Measurements from ENCODE around the gene RSU1. TPM values are rescaled to one million over a fixed set of nuclear protein-coding genes. Genes with fewer than 3 reads are reported as not detected.

Gene RSU1
- total RNA-seq, 1 donor from 2014 or later = 63.4 TPM

GRCh38 chr10:16745061-16745460, 72.2 kb downstream of the RSU1 start:
- no peak for DNase-seq (ENCODE audit: low read depth)

DNA sequence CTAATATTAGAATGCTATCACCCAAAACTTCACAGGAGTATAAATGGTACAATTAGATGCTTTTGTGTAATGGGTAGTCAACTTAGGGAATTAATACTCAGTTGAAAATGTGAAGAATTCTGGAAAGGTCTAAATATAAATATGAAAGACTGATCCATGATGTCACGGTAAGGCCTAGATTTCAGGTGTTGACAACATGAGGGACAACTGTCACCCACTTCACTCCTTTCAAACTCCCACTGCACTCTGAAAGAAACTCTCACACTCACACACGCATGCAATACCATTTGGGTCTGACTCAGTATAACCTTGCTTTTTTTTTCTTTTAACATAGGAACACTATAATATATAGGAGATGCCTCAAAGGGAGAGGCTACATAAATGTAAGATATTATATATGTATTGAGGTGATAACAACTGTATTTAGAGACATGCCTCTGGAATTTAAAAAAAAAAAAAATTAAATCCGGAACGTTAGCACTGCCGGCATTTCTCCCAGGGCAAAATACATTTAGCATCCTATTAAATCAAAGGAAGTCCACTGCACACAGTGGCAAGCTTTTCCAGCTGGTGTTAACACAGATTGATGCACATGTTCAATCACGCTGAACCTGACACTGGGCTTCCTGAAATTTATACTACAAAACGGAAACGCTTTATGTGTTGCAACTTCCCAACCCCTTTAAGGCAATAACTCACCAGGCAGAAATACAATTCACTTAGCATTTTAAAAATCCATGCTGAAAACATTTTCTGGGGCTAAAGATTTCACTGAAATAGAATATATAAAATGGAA, 74.9 kb downstream of the RSU1 start:
- no peak for DNase-seq (ENCODE audit: low read depth)

GRCh38 chr10:16741540-16741939, 75.7 kb downstream of the RSU1 start:
- DNase-seq (ENCODE audit: low read depth) = no peak

GRCh38 chr10:16737420-16737819, 79.8 kb downstream of the RSU1 start:
- DNase-seq (ENCODE audit: low read depth) = no peak

DNA sequence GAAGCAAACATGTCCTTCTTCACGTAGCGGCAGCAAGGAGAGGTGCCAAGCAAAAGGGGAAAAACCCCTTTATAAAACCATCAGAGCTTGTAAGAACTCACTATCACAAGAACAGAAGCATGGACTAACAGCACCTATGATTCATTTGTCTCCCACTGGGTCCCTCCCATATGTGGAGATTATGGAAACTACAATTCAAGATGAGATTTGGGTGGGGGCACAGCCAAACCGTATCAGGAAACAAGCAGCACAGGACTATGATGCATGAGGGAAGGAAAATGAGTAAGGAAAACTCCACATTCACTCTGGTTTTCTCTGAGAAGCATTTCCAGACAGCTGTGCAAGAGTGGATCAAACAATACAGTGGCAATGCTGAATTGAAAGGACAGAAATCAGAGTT, 81.6 kb downstream of the RSU1 start:
- DNase-seq (ENCODE audit: low read depth) = no peak

DNA sequence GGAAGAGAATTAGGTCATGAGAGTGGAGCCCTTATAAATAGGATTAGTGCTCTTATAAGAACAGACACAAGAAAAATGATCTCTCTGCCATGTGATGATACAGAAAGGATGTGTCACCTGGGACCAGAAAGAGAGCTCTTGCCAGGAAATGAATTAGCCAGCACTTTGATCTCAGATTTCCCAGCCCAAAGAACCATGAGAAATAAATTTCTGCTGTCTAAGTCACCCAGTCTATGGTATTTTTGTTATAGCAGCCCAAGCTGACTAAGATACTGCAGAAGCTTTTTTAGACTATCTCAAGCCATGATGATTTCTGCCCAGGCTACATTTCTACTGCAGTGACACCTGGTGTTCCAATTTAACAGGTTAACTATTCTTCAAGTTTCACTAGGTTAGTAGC, 84.8 kb downstream of the RSU1 start:
- no peak for DNase-seq (ENCODE audit: low read depth)

DNA sequence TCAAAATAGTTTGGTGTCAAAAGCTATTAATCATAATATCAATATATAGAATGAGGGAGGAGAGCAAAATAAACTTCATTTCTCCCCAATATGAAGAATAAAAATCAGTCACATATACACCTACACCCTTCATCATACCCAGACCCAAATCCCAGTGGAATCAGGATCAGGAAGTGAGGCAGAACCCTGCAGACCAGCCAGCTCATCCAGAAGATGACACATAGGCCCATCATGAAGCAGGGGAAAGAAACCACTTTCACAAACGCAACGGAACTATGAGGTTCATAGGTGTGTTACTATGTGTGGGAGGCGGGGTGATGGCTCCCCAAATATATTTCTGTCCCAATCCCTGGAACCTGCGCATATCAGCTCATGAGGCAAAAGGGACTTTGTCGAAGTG, 89.0 kb downstream of the RSU1 start:
- DNase-seq (ENCODE audit: low read depth) = no peak

DNA sequence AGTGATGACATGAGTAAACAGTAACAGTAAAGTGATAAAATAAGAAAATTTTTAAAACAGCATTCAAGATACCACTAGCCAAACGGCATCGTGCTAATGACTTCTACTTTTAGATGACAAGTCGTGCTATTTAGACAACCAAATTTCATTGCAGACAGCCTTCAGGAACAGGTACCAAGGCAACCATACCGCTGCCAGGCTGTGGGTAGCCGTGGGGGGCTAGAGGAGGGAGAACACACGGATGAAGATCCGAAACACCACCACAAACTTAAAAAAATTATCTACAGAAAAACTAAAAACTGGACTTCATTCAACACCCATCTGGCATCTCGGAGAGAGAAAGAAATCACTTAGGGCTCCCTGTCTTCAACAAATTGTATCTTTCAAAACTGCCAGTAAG, 89.6 kb downstream of the RSU1 start:
- DNase-seq (ENCODE audit: low read depth) = no peak

- DNase-seq (ENCODE audit: low read depth) = no peak
Observed at GRCh38 chr10:16724509-16724908, 92.7 kb downstream of the RSU1 start.

- DNase-seq (ENCODE audit: low read depth) = no peak
Observed at GRCh38 chr10:16720812-16721211, 96.4 kb downstream of the RSU1 start.

GRCh38 chr10:16717622-16718395, 99.4 kb downstream of the RSU1 start:
- DNase-seq (ENCODE audit: low read depth) = peak; percentile 78

DNA sequence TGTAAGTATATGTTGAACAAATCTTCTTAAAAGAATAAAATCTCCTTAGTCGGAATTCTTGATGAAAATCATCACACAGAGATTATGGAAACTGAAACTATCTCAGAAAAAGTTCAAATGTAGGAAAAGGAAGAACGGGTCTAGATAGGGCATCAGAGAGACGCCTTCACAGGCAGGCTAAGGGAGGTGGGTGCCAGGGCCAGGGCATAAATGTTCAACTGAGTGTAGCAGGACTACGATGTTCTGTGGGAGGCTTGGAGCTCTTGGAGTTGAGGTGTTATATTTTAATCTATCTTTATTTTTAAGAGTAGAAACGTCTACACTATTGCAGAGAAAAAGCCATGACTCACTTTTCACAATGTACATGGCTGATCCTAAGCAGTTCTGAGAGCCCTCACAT, 101.2 kb downstream of the RSU1 start:
- no peak for DNase-seq (ENCODE audit: low read depth)

DNA sequence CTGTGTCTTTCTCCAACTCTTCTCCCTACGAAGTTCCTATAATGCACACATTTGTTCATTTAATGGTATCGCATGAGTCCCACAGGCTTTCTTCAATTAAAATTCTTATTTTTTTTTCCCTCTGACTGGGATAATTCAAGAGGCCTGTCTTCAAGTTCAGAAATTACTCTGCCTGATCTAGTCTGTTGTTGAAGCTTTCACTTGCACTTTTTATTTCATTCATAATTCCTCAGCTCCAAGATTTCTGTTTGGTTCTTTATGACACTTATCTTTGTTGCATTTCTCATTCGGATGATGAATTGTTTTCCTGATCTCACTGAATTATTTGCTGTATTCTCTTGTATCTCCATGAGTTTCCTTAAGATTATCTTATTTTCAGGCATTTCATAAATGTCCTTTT, 103.9 kb downstream of the RSU1 start:
- no peak for DNase-seq (ENCODE audit: low read depth)

GRCh38 chr10:16712883-16713282, 104.3 kb downstream of the RSU1 start:
- no peak for DNase-seq (ENCODE audit: low read depth)

DNA sequence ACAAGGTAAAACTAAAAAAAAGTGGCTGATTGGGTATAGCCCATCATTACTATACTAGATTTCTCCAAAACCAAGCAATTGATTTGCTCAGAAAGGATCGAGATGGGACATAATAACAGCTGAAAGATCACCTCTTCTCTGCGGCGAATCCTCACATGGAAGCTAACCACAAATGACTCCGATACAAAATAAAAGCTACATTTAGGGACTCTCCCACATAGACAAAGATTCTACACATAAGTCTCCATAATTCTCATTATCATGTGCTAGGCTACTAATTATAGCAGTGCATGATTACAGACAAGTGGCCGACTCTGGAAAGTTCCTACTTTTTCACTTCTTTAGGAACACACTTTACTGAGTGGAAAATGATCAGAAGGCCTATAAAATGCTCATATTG, 116.9 kb downstream of the RSU1 start:
- no peak for DNase-seq (ENCODE audit: low read depth)

- DNase-seq (ENCODE audit: low read depth) = no peak
Observed at GRCh38 chr10:16699435-16700057, 117.7 kb downstream of the RSU1 start.

- DNase-seq (ENCODE audit: low read depth) = no peak
Observed at GRCh38 chr10:16698461-16698860, 118.8 kb downstream of the RSU1 start.

GRCh38 chr10:16690417-16690816, 126.8 kb downstream of the RSU1 start:
- DNase-seq (ENCODE audit: low read depth) = no peak

GRCh38 chr10:16689696-16690095, 127.5 kb downstream of the RSU1 start:
- no peak for DNase-seq (ENCODE audit: low read depth)

DNA sequence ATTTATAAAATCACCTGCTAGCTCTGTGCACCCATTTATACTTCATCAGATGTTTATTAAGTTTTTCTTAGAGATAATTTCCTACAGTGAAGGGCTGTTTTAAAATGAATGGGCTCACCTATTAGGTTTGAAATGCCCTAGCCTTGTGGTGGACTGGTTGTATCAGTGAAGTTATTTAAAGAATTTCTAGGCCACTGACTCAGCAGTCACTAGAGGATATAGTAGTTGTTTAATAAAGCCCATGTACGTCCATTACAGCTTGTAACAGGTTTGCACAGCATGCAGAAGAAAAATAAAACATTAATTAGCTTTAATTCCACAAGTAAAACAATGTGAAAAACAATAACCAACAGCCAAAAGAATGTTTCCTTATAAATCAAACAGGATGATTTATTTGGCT, 128.0 kb downstream of the RSU1 start:
- no peak for DNase-seq (ENCODE audit: low read depth)

DNA sequence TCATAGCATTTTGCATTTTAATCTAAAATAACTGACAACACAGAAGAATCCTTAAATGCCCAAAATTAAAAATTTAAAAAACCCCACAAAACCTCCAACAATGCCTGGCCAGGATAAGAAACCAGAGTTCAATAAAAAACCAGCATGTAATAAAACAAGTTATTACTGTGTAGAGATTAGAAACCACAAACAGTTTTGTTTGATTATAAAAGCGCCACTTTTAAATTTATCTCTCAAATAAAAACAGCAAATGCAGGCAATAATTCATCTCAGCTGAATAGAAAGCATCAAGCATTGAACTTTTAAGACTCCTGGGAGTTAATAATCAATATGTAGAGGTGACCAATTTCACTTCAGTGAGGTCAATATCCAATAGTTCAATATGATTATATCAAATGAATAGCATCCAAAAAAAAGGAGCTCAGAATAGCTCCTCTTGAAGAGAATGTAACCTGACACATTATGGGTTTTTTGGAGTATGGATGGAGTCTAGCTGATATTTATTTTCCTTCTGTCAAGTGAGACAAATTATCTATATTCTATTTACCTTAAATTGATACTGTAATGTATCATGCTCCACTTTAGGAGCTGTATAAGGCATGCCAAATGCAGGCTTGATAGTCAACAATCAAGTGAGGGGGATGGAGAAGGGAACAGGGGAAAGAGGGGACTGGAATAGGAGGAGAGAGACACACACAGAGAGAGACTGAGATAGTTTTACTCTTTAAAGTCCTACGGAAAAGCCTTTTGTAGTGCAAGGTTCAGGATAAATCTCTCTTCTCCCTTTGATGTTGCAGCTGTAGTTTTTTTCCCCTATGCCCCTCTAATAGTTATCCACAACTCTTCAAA, 130.9 kb downstream of the RSU1 start:
- DNase-seq (ENCODE audit: low read depth) = no peak
